ENCODE measurements around the gene CYBA. TPM values are rescaled to one million over a fixed set of nuclear protein-coding genes. Genes with fewer than 3 reads are reported as not detected.

The CYBA gene
- total RNA-seq, 2 donors from 2014 or later: 169 to 295 TPM

GRCh38 chr16:88665570-88665969, 14.7 kb upstream of the CYBA start:
- no peak for TF ChIP-seq CTCF (IDR thresholded peaks at IDR 0.05)
- ATAC-seq (ENCODE audit: insufficient number of reproducible peaks, low FRiP score, low read depth): no peak
- Histone ChIP-seq H3K27me3 (replicated peaks; ENCODE audit: insufficient read depth) (no peaks in the 10 kb centered on the region), H3K4me3 (no peak overlapping the region), H3K4me1 (ENCODE audit: control insufficient read depth in 1 of 2, low read depth in 2 of 2) (peaks cover 4 to 14% of the 10 kb centered on the region in 2 donors), H3K36me3 (no peaks in the 10 kb centered on the region), H3K9me3 (no peaks in the 10 kb centered on the region), H3K27ac (no peak overlapping the region)
- DNase-seq (ENCODE audit: low spot score): no peak

GRCh38 chr16:88665148-88665547, 14.3 kb upstream of the CYBA start:
- Histone ChIP-seq H3K36me3 (no peaks in the 10 kb centered on the region), H3K4me1 (ENCODE audit: control insufficient read depth in 1 of 2, low read depth in 2 of 2) (peaks cover 4 to 14% of the 10 kb centered on the region in 2 donors), H3K4me3 (no peak overlapping the region), H3K27ac (no peak overlapping the region), H3K27me3 (replicated peaks; ENCODE audit: insufficient read depth) (no peaks in the 10 kb centered on the region), H3K9me3 (no peaks in the 10 kb centered on the region)
- no peak for DNase-seq (ENCODE audit: low spot score)
- no peak for ATAC-seq (ENCODE audit: insufficient number of reproducible peaks, low FRiP score, low read depth)
- no peak for TF ChIP-seq CTCF (IDR thresholded peaks at IDR 0.05)

GRCh38 chr16:88662843-88663606, 12.2 kb upstream of the CYBA start, which contains the start of gene MVD:
MVD (minus strand) TSS chr16:88663091; CDS start chr16:88663080, 11 bp downstream.
- H3K36me3 ChIP-seq: no peaks in the 10 kb centered on the region
- H3K27me3 ChIP-seq (replicated peaks; ENCODE audit: insufficient read depth): no peaks in the 10 kb centered on the region
- ATAC-seq (ENCODE audit: insufficient number of reproducible peaks, low FRiP score, low read depth): peak; percentile 97
- peaks cover 4 to 14% of the 10 kb centered on the region in 2 donors for H3K4me1 ChIP-seq (ENCODE audit: control insufficient read depth in 1 of 2, low read depth in 2 of 2)
- H3K9me3 ChIP-seq: no peaks in the 10 kb centered on the region
- no peak for TF ChIP-seq CTCF (IDR thresholded peaks at IDR 0.05)
- H3K27ac ChIP-seq: peak within 1 kb of the TSS; percentile 70 to 73
- DNase-seq (ENCODE audit: low spot score): peak; percentile 83
- H3K4me3 ChIP-seq: peak within 1 kb of the TSS; percentile 97

- Histone ChIP-seq H3K9me3 (no peaks in the 10 kb centered on the region), H3K27me3 (replicated peaks; ENCODE audit: insufficient read depth) (no peaks in the 10 kb centered on the region), H3K4me3 (peak overlapping the region; percentile 97), H3K36me3 (no peaks in the 10 kb centered on the region), H3K27ac (peak overlapping the region; percentile 70 to 73), H3K4me1 (ENCODE audit: control insufficient read depth in 1 of 2, low read depth in 2 of 2) (peaks cover 4 to 14% of the 10 kb centered on the region in 2 donors)
- ATAC-seq (ENCODE audit: insufficient number of reproducible peaks, low FRiP score, low read depth) (no peak), DNase-seq (ENCODE audit: low spot score) (no peak)
- TF ChIP-seq CTCF (IDR thresholded peaks at IDR 0.05): no peak
Measured at GRCh38 chr16:88662222-88662842, 11.5 kb upstream of the CYBA start.

- Histone ChIP-seq H3K4me3 (no peak overlapping the region), H3K27me3 (replicated peaks; ENCODE audit: insufficient read depth) (no peaks in the 10 kb centered on the region), H3K27ac (no peak overlapping the region), H3K36me3 (peaks cover 2% of the 10 kb centered on the region), H3K4me1 (ENCODE audit: control insufficient read depth in 1 of 2, low read depth in 2 of 2) (peaks cover 4 to 14% of the 10 kb centered on the region in 2 donors), H3K9me3 (no peaks in the 10 kb centered on the region)
- no peak for DNase-seq (ENCODE audit: low spot score)
- no peak for TF ChIP-seq CTCF (IDR thresholded peaks at IDR 0.05)
- ATAC-seq (ENCODE audit: insufficient number of reproducible peaks, low FRiP score, low read depth): no peak
Measured at GRCh38 chr16:88661468-88661867, 10.6 kb upstream of the CYBA start.
